Retina (tissue), 1 donor: ENCODE data around the gene UBP1.
"Not testable (repeated sequence)": the region's sequence is repeated elsewhere in the genome, so short reads cannot be mapped to it uniquely, and the experiment has no call there.

Experiments
- DNase-seq: peaks from one replicate; pipeline ENCODE4 v3.0.0-alpha.2; 2016

UBP1 gene, protein sequence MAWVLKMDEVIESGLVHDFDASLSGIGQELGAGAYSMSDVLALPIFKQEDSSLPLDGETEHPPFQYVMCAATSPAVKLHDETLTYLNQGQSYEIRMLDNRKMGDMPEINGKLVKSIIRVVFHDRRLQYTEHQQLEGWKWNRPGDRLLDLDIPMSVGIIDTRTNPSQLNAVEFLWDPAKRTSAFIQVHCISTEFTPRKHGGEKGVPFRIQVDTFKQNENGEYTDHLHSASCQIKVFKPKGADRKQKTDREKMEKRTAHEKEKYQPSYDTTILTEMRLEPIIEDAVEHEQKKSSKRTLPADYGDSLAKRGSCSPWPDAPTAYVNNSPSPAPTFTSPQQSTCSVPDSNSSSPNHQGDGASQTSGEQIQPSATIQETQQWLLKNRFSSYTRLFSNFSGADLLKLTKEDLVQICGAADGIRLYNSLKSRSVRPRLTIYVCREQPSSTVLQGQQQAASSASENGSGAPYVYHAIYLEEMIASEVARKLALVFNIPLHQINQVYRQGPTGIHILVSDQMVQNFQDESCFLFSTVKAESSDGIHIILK

GRCh38 chr3:33440328-33441224, at the start of gene UBP1:
TSS of gene UBP1 (minus strand) at chr3:33440405. CDS start at chr3:33439848, 557 bp downstream.
- DNase-seq = peak; percentile 99

DNA sequence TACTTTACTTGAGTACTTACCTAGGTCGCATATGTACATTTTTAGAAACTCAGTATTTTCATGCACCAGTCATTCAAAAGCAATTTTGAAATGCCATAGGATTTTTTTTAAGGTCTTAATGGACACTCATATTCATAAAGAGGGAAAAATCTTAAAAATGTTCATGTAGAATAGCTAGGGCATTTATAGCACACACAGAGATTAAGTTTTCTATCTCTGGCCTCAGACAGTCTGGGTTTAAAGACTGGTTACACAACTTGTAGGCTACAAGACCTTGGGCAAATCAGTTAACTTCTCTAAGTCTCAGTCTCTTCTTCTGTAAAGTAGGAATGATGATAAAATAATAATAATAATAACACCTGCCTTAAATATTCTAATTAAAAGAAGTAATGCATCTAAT, 48.5 kb upstream of the UBP1 start:
- DNase-seq = no peak

- DNase-seq = no peak
Observed at GRCh38 chr3:33488246-33488645, 48.0 kb upstream of the UBP1 start.

DNA sequence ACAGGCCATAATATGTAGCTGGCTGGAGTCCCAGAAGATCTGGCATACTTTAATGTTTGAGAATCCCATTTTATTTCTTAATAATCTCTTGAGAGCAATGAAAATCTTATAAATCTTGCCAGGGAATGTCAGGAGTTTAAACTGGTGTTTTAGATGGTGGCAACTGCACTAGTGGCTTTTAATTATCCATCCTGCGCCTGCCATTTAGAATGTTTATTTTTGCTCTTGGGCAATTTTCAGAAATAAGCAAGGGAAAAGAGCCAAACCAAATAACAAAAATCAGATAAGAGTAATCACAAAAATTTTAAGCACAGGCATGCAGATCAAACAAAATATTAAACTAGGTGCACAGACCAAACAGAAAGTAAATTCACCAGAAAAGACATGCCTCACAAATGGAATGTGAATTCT, 41.9 kb upstream of the UBP1 start:
- no peak for DNase-seq

- DNase-seq = no peak
Observed at GRCh38 chr3:33474896-33475295, 34.7 kb upstream of the UBP1 start.

DNA sequence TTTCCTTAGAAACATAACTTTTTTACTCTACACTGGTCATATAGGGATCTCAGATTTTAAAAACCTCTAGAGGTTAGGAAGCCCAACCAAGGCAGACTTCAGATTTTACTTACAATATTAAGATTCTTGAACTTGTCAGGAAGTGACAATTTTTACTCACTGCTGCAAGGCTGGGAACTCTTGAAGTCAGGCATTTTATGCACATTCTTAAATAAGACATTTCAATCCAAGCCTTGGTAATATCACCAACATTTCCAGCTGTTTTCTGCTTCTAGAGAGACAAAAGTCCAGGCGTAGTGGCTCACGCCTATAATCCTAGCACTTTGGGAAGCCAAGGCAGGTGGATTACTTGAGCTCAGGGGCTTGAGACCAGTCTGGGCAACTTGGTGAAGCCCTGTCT, 33.6 kb upstream of the UBP1 start:
- DNase-seq = no peak

DNA sequence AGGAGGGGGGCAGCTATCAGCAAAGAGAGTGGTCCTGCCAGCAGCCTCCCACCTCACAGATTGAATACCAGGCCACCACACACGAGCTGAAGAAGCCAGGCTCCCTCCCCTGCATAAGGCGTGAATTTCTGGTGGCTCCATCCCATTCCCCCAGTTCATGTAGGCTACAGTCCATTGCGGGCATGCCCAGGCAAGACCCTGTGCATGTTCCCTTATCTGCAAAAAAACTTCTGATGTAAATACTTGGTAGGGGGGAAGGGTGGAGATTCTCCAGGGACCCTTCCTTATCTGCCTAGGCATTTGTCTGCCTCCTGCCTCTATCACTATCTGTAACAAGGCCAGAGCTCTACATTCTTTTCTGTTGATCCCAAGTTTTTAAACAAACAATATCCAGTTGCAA, 27.6 kb upstream of the UBP1 start:
- DNase-seq = no peak

GRCh38 chr3:33461097-33461496, 20.9 kb upstream of the UBP1 start:
- DNase-seq = no peak

DNA sequence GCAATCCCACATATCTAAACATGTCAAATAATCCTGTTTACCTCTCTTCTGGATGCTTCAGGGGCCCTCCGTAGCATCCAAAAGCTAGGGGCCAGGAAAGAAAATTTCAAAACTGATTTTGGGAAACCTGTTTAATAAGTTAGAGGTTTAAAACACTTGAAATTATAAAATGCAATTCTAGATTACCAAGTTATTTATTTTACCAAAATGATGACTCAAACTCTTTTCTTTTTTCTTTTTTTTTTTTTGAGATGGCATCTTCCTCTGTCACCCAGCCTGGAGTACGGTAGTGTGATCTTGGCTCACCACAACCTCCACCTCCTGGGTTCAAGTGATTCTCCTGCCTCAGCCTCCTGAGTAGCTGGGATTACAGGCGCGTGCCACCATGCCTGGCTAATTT, 19.4 kb upstream of the UBP1 start:
- not testable (repeated sequence) for DNase-seq

- no peak for DNase-seq
Observed at GRCh38 chr3:33458446-33458845, 18.2 kb upstream of the UBP1 start.

DNA sequence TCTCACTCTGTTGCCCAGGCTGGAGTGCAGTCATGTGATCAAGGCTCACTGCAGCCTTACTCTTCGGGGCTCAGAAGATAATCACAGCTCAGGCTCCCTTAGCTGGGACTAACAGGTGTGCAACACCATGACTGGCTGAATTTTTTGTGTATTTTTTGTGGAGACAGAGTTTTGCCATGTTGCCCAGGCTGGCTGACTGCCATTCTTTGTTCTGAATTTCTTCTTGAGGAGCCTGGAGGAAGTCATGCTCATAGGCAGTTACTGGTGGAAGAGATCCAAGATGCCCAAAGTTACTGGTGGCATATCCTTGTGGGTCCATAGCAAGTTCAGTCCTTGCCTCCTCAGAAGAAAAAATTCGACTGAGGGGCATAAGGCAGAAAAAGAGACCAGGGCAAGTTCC, 16.6 kb upstream of the UBP1 start:
- DNase-seq = no peak

- no peak for DNase-seq
Observed at GRCh38 chr3:33453331-33453761, 13.1 kb upstream of the UBP1 start.

DNA sequence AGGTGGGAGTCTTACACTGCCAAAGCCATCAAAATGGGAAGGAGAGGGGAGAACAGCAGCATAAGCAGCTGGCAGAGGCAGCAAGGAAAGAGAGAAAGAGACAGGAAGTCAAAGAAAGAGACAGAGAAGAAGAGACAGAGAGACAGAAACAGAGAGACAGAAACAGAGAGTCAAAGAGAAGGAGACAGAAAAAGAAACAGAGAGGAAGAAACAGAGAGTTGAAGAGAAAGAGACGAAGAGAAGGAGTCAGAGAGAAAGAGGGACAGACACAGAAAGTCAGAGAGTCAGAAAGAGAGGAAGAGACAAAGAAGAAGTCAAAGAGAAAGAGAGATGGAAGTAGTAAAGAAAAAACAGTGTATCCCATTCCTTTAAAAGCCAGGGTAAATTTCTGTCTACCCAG, 11.8 kb upstream of the UBP1 start:
- DNase-seq = not testable (repeated sequence)

- no peak for DNase-seq
Observed at GRCh38 chr3:33447958-33448357, 7.8 kb upstream of the UBP1 start.

GRCh38 chr3:33447256-33447625, 7.0 kb upstream of the UBP1 start:
- not testable (repeated sequence) for DNase-seq

DNA sequence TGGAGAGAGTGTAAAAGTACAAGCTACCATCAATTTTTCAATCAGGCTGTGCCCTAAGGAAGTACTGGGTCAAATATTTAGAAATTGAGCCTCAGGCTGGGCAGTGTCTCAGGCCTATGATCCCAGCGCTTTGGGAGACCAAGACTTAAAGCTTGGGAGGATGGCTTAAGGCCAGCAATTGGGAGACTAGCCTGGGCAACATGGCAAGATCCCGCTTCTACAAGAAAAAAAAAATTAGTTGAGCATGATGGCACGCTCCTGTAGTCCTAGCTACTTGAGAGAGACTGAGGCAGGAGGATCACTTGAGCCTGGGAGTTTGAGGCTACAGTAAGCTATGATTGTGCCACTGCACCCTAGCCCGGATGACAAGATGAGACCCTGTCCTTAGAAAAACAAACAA, 2.0 kb upstream of the UBP1 start:
- DNase-seq = no peak

DNA sequence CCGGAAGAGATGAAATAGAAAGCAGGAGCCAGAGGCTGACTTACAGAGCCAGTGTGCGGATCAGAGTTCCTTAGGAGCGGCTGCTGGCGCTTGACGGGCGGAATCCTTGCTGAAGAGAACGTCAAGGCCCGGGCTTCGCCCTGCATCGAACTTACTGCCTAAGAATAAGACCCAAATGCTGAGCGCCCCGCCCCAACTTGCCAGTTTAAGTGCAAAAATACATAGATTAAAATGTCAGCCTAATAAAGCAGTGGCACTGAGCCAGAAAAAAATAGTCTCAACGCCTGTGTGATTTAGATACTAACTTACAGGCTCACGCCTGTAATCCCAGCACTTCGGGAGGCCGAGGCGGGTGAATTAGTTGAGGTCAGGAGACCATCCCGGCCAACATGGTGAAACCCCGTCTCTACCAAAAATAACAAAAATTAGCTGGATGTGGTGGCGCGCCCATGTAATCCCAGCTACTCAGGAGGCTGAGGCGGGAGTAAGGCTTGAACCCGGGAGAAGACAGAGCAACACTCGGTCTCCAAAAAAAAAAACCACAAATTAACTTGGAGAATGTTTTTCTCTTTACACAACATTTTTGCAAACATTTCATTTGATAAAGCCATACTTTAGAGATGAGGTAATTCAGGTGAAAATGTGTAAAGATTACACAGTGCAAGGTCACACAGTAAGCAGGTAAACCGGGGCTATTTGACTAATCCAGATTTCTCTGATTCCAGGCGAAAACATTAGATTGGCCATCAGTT, 1.2 kb upstream of the UBP1 start:
- DNase-seq = no peak

GRCh38 chr3:33439546-33440327, 468 bp downstream of the UBP1 start:
- DNase-seq = peak; percentile 86

DNA sequence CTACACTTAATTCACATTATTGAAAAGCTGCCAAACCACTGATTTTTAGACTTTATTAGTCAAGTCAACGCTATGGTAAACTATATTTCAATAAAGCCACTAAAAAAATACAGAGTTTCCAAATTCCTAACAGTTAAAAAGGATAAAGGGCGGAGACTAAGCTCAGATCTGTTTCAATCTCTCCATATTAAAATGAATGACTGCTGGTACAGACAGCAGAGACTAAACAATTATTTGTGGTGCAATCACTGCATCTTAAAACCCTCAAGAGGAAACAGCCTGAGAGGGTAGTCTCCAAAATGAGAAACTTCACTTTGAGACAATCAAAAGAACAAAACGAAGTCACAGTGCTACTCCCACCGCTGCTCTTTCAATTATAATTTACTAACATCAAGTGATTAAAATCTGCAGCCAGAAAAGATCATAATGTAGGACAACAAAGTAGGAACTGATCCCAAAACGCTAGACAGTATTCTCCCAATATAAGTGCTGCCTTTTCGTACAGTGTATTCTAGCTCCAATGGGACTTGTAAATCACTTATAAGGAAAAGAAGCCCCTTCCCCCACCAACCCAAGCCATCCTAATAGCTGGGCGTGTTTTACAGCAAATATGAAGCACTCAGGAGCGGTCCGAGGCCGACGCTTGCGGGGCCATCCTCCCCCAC, 1.2 kb downstream of the UBP1 start:
- no peak for DNase-seq

DNA sequence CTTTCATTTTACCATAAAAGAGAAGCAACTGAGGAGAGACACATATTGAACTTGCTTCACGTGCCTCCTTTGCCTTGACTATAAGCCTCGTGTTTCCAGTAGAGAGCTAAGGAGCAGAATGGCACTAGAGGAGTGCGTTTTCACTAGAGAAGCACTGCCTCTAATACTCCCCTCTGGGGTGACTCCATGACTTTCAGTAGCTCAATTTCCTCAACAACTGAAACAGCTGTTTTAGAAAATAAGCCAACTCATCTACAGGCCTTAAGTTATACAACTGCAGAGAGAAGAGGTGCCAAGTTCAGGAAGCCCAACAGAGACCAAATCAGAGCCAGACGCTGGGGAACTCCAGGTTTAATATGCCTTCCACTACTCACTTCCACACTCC, 1.9 kb downstream of the UBP1 start:
- peak; percentile 21 for DNase-seq

DNA sequence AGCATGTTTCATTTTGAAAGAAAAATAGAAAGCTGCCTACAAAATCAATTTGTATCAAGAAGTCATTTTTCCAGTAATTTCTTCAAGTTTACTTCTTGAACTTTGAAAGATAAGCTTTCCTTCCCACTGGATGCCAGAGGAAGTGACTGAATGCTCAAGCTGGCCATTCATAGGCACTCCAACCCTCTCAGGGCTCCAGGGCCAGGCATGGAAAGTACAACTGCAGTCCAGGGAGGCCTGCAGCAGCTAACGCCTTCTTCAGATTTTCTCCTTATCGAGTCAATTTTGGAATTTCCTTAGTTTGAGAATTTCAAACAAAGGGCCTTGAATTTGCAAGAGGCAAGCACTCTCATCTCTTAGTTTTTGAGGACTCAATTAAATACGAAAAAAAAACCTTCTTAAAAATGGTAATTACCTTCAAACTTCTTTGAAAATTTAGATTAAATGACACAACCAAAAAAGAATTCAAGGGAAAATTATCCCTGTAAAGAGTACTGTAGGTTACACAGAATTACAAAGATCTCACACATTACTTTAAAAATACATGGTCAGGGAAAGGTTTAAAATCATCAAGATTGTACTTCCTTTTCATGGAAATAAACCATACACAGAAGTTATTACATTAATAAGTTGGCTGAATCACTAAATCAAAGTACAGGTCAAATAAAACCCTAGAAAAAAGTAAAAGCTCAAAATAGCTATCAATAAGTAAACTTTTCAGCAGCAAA, 2.5 kb downstream of the UBP1 start:
- DNase-seq = no peak
